IPS DF 6.9 (cell line): ENCODE data around the gene PPARG.

Experiments
- DNase-seq: peaks from one replicate; pipeline ENCODE4 v3.0.0-alpha.2; 2013; ENCODE audit warnings: low read depth, low spot score
- H3K27ac ChIP-seq: one replicate; pipeline ENCODE4 v1.5.1; 2013; ENCODE audit warnings: low read length, control low read depth
- H3K27me3 ChIP-seq: 2 replicates; pipeline ENCODE4 v1.6.1; 2013; ENCODE audit warnings: mild to moderate bottlenecking, low read length; ENCODE audit not compliant: control insufficient read depth, insufficient read depth
- H3K36me3 ChIP-seq: 2 replicates; pipeline ENCODE4 v1.6.1; 2013; ENCODE audit warnings: low read length; ENCODE audit not compliant: control insufficient read depth, insufficient read depth
- H3K4me1 ChIP-seq: 2 replicates; pipeline ENCODE4 v1.6.1; 2013; ENCODE audit warnings: low read length; ENCODE audit not compliant: control insufficient read depth, insufficient read depth
- H3K4me3 ChIP-seq: 2 replicates; pipeline ENCODE4 v1.5.1; 2013; ENCODE audit warnings: mild to moderate bottlenecking, low read length
- H3K9me3 ChIP-seq: 2 replicates; pipeline ENCODE4 v1.6.1; 2013; ENCODE audit warnings: low read length, inconsistent platforms; ENCODE audit not compliant: control insufficient read depth, insufficient read depth
- WGBS: extraction: QIAGEN DNeasy Blood & Tissue Kit; methylation state at CpG from one replicate; pipeline ENCODE4 v1.1.7; 2013; ENCODE audit warnings: mixed read lengths, missing lambda C conversion rate; ENCODE audit not compliant: insufficient read length, insufficient coverage; 5-methylcytosine and 5-hydroxymethylcytosine counted together

PPARG gene

DNA sequence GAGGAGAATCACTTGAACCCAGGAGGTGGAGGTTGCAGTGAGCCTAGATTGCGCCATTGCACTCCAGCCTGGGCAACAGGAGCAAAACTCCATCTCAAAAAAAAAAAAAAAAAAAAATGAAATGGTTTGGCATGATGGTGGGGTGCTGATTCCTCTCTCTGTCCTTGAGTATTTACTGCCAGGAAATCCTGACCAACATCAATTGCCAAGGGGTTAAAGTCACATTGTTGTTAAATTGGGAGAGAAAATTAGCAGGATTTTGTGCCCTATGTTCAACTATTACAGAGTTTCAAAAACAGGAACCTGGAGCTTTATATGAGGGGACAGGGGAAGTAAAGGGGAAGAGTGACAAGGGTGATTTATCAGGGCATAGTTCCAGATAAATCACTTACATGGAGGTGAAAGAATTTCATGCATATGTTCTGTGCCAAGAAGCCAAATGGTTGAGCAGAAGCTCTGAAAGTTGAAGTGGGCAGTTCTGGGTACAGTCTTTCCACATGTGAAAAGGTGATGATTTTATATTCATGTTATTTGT is 124.9 kb downstream of the PPARG start:
- DNase-seq, result no peak
- no CpG with 5 or more reads among the region's 1 CpG for WGBS
- H3K27ac ChIP-seq, result no peak overlapping the region

DNA sequence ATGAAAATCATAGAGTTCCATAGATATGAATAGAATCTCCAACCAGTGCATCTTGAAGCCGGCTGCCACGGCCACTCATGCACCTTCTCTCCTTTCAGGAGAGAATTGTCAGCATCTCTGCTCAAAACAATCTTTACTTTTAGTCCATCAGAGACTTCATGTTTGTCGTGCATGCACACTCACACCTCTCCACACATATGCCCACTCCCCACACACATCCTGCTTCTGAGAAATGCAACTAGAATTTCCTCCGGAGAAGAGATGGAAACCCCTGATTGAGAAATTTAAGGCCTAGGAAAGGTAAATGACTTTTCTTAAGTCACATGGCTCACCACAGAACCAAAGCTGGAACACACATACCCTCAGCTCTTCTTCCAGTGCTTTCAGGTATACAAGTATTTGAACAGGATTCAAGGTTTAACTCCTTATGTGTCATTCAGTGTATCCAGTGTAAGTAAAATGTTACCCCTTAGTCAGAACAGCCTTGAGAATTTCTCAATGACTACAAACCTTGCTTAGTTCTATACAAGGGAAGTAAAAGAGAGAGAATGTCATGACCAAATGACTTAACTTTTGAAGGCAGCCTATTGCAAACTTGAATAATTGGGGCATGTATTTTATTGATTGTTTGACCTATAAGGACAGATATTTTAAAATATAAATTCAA is 126.3 kb downstream of the PPARG start:
- no CpG with 5 or more reads among the region's 4 CpGs for WGBS
- Histone ChIP-seq H3K27ac (no peak overlapping the region), H3K9me3 (no peaks in the 10 kb centered on the region), H3K4me1 (no peaks in the 10 kb centered on the region), H3K36me3 (no peaks in the 10 kb centered on the region), H3K4me3 (no peak overlapping the region), H3K27me3 (no peaks in the 10 kb centered on the region)
- no peak for DNase-seq

More for the DNA sequence above, 124.9 kb downstream of the PPARG start:
- H3K36me3 ChIP-seq, result no peaks in the 10 kb centered on the region
- H3K4me1 ChIP-seq, result no peaks in the 10 kb centered on the region
- H3K27me3 ChIP-seq, result no peaks in the 10 kb centered on the region
- H3K9me3 ChIP-seq, result no peaks in the 10 kb centered on the region
- H3K4me3 ChIP-seq, result no peak overlapping the region

DNA sequence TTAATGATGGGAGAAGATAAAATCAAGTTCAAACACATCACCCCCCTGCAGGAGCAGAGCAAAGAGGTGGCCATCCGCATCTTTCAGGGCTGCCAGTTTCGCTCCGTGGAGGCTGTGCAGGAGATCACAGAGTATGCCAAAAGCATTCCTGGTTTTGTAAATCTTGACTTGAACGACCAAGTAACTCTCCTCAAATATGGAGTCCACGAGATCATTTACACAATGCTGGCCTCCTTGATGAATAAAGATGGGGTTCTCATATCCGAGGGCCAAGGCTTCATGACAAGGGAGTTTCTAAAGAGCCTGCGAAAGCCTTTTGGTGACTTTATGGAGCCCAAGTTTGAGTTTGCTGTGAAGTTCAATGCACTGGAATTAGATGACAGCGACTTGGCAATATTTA is 127.9 kb downstream of the PPARG start:
- Histone ChIP-seq H3K36me3 (no peaks in the 10 kb centered on the region), H3K4me1 (no peaks in the 10 kb centered on the region), H3K27me3 (no peaks in the 10 kb centered on the region), H3K9me3 (no peaks in the 10 kb centered on the region), H3K4me3 (no peak overlapping the region), H3K27ac (no peak overlapping the region)
- no CpG with 5 or more reads among the region's 8 CpGs for WGBS
- DNase-seq, result no peak

DNA sequence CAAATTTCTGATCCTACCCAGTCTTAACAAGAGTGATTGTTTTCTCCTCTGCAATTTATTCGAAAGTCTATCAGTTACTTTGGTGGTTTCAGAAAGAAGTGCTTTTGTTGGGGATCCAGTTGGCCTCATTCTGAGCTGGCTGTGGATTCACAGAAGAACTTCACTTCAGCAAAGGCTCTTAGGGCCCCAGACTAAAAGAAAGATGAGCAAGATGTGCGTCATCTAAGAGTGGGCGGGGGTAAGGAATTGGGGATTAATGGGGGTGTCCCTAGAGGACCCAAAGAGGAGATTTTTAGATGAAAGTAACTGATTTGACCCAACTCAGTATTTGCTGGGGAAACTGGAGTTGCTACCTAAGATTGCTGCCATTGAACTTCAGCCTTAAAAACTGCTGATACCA is 131.5 kb downstream of the PPARG start:
- DNase-seq, result no peak
- H3K27ac ChIP-seq, result no peak overlapping the region
- H3K27me3 ChIP-seq, result no peaks in the 10 kb centered on the region
- no peaks in the 10 kb centered on the region for H3K36me3 ChIP-seq
- H3K9me3 ChIP-seq, result no peaks in the 10 kb centered on the region
- no peaks in the 10 kb centered on the region for H3K4me1 ChIP-seq
- no CpG with 5 or more reads among the region's 3 CpGs for WGBS
- H3K4me3 ChIP-seq, result no peak overlapping the region

DNA sequence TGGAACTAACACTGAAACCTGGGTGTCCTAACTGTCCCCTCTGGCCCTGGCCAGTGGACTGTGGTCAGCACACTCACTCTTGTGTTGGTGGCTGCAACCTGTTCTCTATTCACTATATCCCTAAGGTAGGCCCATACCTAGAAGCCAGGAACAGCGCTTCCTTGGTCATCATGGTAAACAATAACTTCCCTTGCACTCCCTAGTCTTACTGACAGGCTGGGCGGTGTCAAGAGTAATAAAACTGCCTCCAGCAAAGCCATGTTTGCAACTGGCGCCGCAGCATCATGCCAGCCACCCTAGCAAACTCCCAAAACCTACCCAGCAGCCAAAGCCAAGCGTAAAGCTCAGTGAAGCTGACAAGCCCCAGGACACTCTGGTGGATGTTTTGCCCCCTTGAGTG is 132.3 kb downstream of the PPARG start:
- Histone ChIP-seq H3K4me3 (no peak overlapping the region), H3K27me3 (no peaks in the 10 kb centered on the region), H3K27ac (no peak overlapping the region), H3K4me1 (no peaks in the 10 kb centered on the region), H3K36me3 (no peaks in the 10 kb centered on the region), H3K9me3 (no peaks in the 10 kb centered on the region)
- no CpG with 5 or more reads among the region's 5 CpGs for WGBS
- no peak for DNase-seq

DNA sequence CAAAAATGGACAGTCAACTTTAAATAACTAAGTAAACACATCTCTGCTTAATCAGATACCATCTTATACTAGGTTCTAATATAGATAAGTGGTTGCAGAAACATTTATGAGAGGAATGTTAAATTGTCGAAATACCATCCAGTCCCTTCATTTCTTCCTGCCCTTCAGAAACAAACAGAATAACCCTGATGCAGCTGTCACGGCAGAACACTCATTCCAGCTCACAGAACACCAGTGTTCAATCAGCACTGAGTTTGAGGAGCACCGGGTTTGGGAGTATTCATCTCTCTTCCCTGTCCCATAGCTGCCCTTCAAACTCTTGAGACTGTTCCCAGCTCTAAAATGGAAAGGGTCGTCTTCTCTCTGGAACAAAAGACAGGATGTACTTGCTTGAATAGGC is 134.3 kb downstream of the PPARG start:
- Histone ChIP-seq H3K27me3 (no peaks in the 10 kb centered on the region), H3K4me1 (no peaks in the 10 kb centered on the region), H3K4me3 (no peak overlapping the region), H3K27ac (no peak overlapping the region), H3K36me3 (no peaks in the 10 kb centered on the region), H3K9me3 (no peaks in the 10 kb centered on the region)
- WGBS, result no CpG with 5 or more reads among the region's 4 CpGs
- no peak for DNase-seq

DNA sequence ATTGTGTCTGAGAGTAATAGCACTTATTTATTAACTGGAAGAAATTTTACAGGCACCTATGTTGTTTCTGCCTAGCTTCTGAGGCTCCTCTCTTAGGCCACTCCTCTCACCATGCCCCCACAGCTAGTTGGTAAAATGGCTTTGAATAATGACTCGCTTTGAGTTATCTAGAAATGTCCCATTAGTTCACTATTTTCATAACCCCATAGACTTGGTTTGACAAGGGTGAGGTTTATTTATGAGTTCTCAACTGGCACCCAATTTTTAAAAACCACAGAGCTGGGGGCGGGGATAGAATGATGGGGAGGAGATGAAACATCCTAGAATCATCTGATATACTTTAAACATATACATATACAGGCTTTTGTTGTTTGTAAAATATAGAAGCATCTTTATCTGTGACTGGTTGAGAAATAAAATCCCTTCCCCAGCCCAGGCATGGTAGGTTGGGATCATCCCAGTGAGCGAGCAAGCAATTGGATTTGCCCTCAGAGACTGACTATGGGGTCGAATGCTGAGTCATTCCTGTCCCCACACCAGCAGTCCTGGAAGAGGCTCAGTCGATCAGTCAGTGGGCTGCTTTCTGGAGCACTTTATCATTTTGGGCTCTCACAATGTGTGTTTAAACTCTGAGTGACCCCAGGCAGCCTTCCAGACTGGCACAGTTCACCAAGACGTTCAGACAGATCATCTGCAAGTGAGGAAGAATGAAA is 135.2 kb downstream of the PPARG start:
- H3K27me3 ChIP-seq, result no peaks in the 10 kb centered on the region
- DNase-seq, result no peak
- H3K4me3 ChIP-seq, result no peak overlapping the region
- no peaks in the 10 kb centered on the region for H3K36me3 ChIP-seq
- H3K27ac ChIP-seq, result no peak overlapping the region
- no CpG with 5 or more reads among the region's 6 CpGs for WGBS
- H3K9me3 ChIP-seq, result no peaks in the 10 kb centered on the region
- no peaks in the 10 kb centered on the region for H3K4me1 ChIP-seq

DNA sequence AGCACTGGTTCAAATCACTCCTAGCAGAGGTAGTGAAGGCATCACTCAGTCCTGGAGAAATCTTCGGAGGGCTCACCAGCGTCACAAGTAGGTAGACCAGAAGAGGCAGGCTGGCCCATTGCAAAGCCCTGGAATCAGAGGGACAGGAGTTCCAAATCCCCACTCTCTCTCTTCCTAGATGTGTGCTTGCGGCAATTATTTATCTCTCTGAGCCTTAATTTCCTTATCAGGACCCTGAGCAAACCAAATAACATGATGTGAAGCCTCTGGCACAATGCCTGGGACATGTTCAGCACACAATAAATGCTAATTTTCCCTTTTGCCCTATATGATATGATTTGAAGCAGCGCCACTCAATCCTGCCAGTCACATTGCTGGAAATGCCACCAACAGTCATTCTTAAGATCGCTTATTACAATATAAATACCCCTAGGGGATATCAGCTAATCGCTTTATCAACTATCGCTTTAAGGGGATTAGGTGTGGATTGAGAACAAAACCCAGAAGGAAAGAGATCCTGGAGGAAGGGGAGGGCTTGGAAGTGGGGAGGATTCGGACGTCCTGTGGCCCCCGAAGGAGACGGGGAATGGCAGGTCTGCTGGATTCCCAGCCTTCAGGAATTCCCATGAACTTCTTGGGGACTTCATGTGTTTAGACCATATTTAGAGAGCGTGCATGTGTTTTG is 135.9 kb downstream of the PPARG start:
- DNase-seq, result no peak
- H3K9me3 ChIP-seq, result no peaks in the 10 kb centered on the region
- no peaks in the 10 kb centered on the region for H3K4me1 ChIP-seq
- H3K27me3 ChIP-seq, result no peaks in the 10 kb centered on the region
- no peaks in the 10 kb centered on the region for H3K36me3 ChIP-seq
- H3K4me3 ChIP-seq, result no peak overlapping the region
- H3K27ac ChIP-seq, result no peak overlapping the region
- no CpG with 5 or more reads among the region's 12 CpGs for WGBS

DNA sequence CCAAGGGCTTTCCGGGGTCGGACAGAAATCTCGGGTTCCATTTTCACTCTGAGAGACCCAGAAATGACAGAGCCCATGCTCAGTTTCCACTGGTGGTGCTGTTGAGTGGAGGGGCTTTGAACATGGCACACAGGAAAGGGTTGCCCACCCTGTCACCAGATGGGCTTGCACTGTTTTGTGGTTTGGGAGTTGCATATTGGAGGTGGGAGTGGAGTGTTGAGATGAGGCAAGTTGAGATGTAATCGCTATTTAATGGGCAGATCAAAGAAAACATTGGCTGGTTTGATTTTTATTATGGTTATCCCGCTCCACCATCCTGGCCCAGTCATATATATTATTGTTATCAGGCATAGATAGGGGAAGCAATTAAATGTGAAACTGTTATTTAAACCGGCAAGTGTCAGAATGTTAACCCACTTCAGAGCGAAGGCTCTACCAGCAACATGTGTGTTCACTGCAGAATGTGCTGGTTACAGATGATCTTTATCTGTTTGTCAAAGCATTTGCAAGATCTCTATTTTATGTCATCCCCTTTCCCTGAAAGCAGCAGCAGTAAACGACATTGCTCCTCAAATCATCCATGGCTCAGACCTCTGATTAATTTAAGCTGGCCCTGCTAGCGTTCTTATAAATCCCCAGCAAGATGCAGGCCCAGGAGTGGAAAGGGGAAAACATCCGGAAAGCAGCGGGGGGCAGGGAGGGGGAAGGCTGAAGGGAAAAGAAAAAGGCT is 137.1 kb downstream of the PPARG start:
- DNase-seq, result no peak
- no peaks in the 10 kb centered on the region for H3K27me3 ChIP-seq
- no peak overlapping the region for H3K27ac ChIP-seq
- no peak overlapping the region for H3K4me3 ChIP-seq
- no CpG with 5 or more reads among the region's 11 CpGs for WGBS
- H3K9me3 ChIP-seq, result no peaks in the 10 kb centered on the region
- H3K36me3 ChIP-seq, result no peaks in the 10 kb centered on the region
- no peaks in the 10 kb centered on the region for H3K4me1 ChIP-seq

DNA sequence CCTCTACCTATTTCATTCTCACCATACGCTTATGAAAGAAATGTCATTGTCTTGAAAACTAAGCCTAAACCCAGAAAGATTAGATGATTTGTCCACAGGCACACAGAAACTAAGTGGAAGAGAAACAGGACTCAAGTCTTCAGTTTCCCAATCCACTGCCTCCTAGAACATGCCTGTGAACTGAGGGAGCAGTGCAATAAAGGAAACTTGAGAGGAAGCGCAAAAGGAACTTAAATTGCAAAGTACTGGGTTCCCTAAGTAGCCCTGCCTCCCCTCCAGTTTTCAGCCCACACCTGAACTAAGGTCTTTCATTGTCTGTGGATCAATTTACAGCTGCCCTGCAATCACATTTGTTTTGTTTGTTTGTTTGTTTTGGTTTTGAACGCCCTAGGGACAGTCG is 138.7 kb downstream of the PPARG start:
- no peaks in the 10 kb centered on the region for H3K9me3 ChIP-seq
- H3K4me1 ChIP-seq, result no peaks in the 10 kb centered on the region
- H3K27me3 ChIP-seq, result no peaks in the 10 kb centered on the region
- H3K27ac ChIP-seq, result no peak overlapping the region
- H3K36me3 ChIP-seq, result no peaks in the 10 kb centered on the region
- WGBS, result 100% methylated on average over 1 of the region's 4 CpGs
- H3K4me3 ChIP-seq, result no peak overlapping the region
- no peak for DNase-seq
